ENCODE measurements around the gene LAMTOR3.

Gene LAMTOR3

GRCh38 chr4:99894161-99894997 lies at the start of gene LAMTOR3:
LAMTOR3 (minus strand) TSS chr4:99894427; CDS start chr4:99893963, 464 bp downstream.
- peak; percentile 93 for DNase-seq

GRCh38 chr4:99938243-99938753 lies 44.1 kb upstream of the LAMTOR3 start:
- no peak for DNase-seq

- DNase-seq, result no peak
Measured at GRCh38 chr4:99934891-99935290, 40.7 kb upstream of the LAMTOR3 start.

GRCh38 chr4:99927566-99927965 lies 33.3 kb upstream of the LAMTOR3 start:
- DNase-seq, result no peak

GRCh38 chr4:99921174-99921573 lies 26.9 kb upstream of the LAMTOR3 start:
- peak; percentile 41 for DNase-seq

GRCh38 chr4:99918656-99919055 lies 24.4 kb upstream of the LAMTOR3 start:
- DNase-seq, result no peak

- no peak for DNase-seq
Measured at GRCh38 chr4:99917575-99917974, 23.3 kb upstream of the LAMTOR3 start.

GRCh38 chr4:99915449-99915848 lies 21.2 kb upstream of the LAMTOR3 start:
- DNase-seq, result no peak

- no peak for DNase-seq
Measured at GRCh38 chr4:99894998-99895397, 771 bp upstream of the LAMTOR3 start.

- DNase-seq, result no peak
Measured at GRCh38 chr4:99893839-99894160, 427 bp downstream of the LAMTOR3 start.

GRCh38 chr4:99893029-99893428 lies 1.2 kb downstream of the LAMTOR3 start:
- DNase-seq, result no peak

- DNase-seq, result no peak
Measured at GRCh38 chr4:99891351-99891750, 2.9 kb downstream of the LAMTOR3 start.

- DNase-seq, result no peak
Measured at GRCh38 chr4:99887837-99888236, 6.4 kb downstream of the LAMTOR3 start.

- DNase-seq, result no peak
Measured at GRCh38 chr4:99886146-99886545, 8.1 kb downstream of the LAMTOR3 start.

- DNase-seq, result no peak
Measured at GRCh38 chr4:99885687-99886086, 8.5 kb downstream of the LAMTOR3 start.

GRCh38 chr4:99885063-99885664 lies 9.1 kb downstream of the LAMTOR3 start:
- peak; percentile 60 for DNase-seq

GRCh38 chr4:99879458-99879857 lies 14.8 kb downstream of the LAMTOR3 start:
- DNase-seq, result no peak

GRCh38 chr4:99878604-99879003 lies 15.6 kb downstream of the LAMTOR3 start:
- no peak for DNase-seq

- no peak for DNase-seq
Measured at GRCh38 chr4:99876946-99877345, 17.3 kb downstream of the LAMTOR3 start.

GRCh38 chr4:99875071-99875470 lies 19.2 kb downstream of the LAMTOR3 start:
- DNase-seq, result no peak

- DNase-seq, result peak; percentile 34
Measured at GRCh38 chr4:99872570-99872969, 21.7 kb downstream of the LAMTOR3 start.

- DNase-seq, result peak; percentile 91
Measured at GRCh38 chr4:99868126-99868596, 26.1 kb downstream of the LAMTOR3 start.

- DNase-seq, result no peak
Measured at GRCh38 chr4:99863804-99864203, 30.4 kb downstream of the LAMTOR3 start.
